Skeletal muscle tissue (tissue), 4 donors: Measurements from ENCODE around the gene KCNIP1. TPM values are rescaled to one million over a fixed set of nuclear protein-coding genes. Genes with fewer than 3 reads are reported as not detected.

ENCODE experiments used
- H3K27ac ChIP-seq: one replicate; pipeline ENCODE4 v1.7.0; 2013; ENCODE audit warnings: mild to moderate bottlenecking, low read depth, low read length, inconsistent platforms
- H3K27me3 ChIP-seq, 3 donors: one replicate each; pipeline ENCODE4 v1.7.0; 2013; ENCODE audit warnings: low read length in 3 of 3; ENCODE audit not compliant: control insufficient read depth in 3 of 3, insufficient read depth in 3 of 3
- H3K36me3 ChIP-seq, 3 donors: one replicate each; pipeline ENCODE4 v1.7.0; 2013; ENCODE audit warnings: low read length in 3 of 3; ENCODE audit not compliant: control insufficient read depth in 3 of 3, insufficient read depth in 3 of 3
- H3K4me1 ChIP-seq, 3 donors: one replicate each; pipeline ENCODE4 v1.7.0; 2013; ENCODE audit warnings: low read length in 3 of 3, mild to moderate bottlenecking in 3 of 3; ENCODE audit not compliant: control insufficient read depth in 3 of 3, insufficient read depth in 3 of 3
- H3K4me3 ChIP-seq, 3 donors: one replicate each; pipeline ENCODE4 v1.7.0; 2013; ENCODE audit warnings: low read length in 3 of 3
- H3K9ac ChIP-seq, 3 donors: one replicate each; pipeline ENCODE4 v1.7.0; 2013; ENCODE audit warnings: low read length in 3 of 3, mild to moderate bottlenecking in 3 of 3, moderate library complexity in 2 of 3, low read depth in 1 of 3
- H3K9me3 ChIP-seq, 3 donors: one replicate each; pipeline ENCODE4 v1.7.0; 2013; ENCODE audit warnings: low read length in 3 of 3; ENCODE audit not compliant: control insufficient read depth in 3 of 3
- total RNA-seq: library from RNA; depleted of rRNA; stranded (reverse); fragments of >200 nt; gene quantifications from one replicate; pipeline ENCODE4 v1.2.3, GENCODE V29; 2014
- donor health status: Osteomylitis.

KCNIP1 gene
- total RNA-seq, 1 donor from 2014 or later: 4.2 TPM

DNA sequence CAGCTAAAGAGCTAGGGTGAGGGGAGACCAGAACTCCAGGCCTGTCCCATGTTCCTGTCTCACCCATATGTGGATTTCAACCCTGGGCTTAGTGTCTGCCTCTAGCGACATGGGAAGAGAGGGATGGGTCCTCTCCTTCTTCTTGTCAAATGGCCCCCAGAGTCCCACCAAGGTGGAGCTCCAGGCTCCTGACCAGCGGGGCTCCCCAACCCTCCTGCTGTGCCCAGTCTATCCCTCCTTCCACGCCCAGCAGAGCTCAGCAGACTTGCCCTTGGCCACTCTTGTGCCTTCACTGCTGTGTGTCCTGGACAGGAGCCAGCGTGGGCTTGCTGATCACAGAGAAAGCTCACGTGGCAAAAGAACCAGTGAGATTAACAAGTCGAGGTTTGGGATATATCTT is 156.7 kb downstream of the KCNIP1 start:
- Histone ChIP-seq H3K36me3 (no peaks in the 10 kb centered on the region), H3K4me3 (no peak overlapping the region), H3K4me1 (no peaks in the 10 kb centered on the region), H3K9ac (no peak overlapping the region), H3K27ac (no peak overlapping the region), H3K27me3 (peaks cover 2 to 11% (median 7%) of the 10 kb centered on the region in 3 donors), H3K9me3 (no peaks in the 10 kb centered on the region)

DNA sequence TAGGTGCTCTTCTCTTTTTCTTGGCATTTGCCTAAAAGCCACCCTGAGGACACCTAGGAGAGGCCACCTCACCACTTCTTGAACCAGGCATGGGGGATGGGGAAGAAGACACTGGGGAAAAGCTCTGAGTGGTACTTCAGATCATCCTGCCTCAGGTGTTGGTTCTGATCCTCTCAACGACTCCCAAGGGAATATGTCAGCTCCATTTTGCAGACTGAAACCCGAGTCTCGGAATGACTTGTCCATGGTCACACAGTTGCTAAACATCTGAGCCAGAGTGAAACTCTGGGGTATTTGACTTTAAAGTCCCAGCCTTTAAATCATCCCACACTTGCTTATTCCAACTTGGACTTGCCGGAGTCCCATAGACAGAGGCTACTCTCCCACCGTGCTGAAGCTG is 159.1 kb downstream of the KCNIP1 start:
- peaks cover 2 to 6% (median 2%) of the 10 kb centered on the region in 3 donors for H3K27me3 ChIP-seq
- H3K9ac ChIP-seq: no peak overlapping the region
- H3K4me1 ChIP-seq: no peaks in the 10 kb centered on the region
- H3K36me3 ChIP-seq: no peaks in the 10 kb centered on the region
- no peaks in the 10 kb centered on the region for H3K9me3 ChIP-seq
- no peak overlapping the region for H3K4me3 ChIP-seq
- H3K27ac ChIP-seq: no peak overlapping the region

DNA sequence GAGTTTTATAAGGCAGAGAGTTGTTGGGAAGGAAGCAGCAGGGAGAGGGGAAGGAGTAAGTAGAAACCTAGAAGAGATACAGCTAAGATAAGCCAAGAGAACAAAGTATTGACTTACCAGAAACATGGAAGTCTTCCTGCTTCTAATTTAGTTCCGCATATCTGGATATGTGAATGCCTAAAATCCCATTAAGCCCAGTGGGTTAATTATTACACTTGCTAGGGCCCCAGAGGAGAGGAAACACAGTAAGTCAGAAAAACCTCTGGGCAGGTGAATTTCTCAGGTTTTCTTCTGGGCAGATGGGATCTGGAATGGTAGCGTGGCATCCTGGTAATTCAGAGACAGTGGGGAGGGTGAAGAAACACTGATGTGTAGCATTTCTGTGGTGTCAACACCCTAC is 175.0 kb downstream of the KCNIP1 start:
- H3K9ac ChIP-seq: no peak overlapping the region
- no peak overlapping the region for H3K4me3 ChIP-seq
- H3K27ac ChIP-seq: no peak overlapping the region
- peaks cover 0 to 2% (median 0%) of the 10 kb centered on the region in 3 donors for H3K4me1 ChIP-seq
- H3K9me3 ChIP-seq: no peaks in the 10 kb centered on the region
- no peaks in the 10 kb centered on the region for H3K36me3 ChIP-seq
- H3K27me3 ChIP-seq: peaks cover 13 to 21% (median 15%) of the 10 kb centered on the region in 3 donors

DNA sequence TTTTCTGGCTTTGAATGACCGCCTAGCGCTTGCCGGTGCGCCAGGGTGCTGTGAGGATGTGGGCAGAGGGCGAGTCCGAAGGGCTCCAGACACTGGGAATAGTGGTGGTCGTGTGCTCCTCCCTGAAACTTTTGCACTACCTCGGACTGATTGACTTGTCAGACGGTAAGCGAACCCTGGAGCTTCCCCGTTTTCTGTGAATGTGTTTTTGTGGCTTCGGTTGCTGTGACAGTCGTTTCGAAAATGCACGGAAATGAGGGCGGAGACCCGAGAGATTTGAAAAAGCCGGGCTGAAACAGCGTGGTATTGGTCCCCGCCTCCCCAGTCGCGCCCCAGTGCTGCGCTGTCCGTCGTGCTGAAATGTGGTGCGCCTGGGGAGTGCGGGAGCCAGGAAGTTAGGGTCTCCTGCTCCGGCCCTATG is 177.2 kb downstream of the KCNIP1 start:
- H3K9me3 ChIP-seq: no peaks in the 10 kb centered on the region
- H3K9ac ChIP-seq: no peak overlapping the region
- H3K27ac ChIP-seq: no peak overlapping the region
- peaks cover 0 to 2% (median 0%) of the 10 kb centered on the region in 3 donors for H3K4me1 ChIP-seq
- no peaks in the 10 kb centered on the region for H3K36me3 ChIP-seq
- no peak overlapping the region for H3K4me3 ChIP-seq
- H3K27me3 ChIP-seq: peaks cover 13 to 18% (median 15%) of the 10 kb centered on the region in 3 donors

DNA sequence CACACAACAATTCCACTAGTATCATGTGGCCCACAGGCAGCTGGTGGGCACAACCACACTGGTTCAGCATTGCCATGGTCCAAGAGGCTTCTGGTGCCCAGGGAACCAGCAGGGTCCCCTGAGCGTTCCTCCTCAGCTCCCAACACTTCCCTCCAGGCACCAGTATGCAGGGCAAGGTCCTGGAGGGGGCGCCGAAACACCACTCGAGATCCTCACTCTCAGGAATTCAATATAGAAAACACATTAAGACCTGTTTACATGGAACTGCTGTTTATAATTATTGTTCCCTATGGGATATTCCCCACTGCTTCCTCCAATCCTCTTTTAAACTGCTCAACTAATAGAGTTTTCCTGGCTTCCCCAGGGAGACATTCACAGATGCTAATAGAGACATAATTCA is 187.8 kb downstream of the KCNIP1 start:
- Histone ChIP-seq H3K9ac (no peak overlapping the region), H3K36me3 (no peaks in the 10 kb centered on the region), H3K27ac (no peak overlapping the region), H3K9me3 (no peaks in the 10 kb centered on the region), H3K4me1 (no peaks in the 10 kb centered on the region), H3K4me3 (no peak overlapping the region), H3K27me3 (peaks cover 11 to 23% (median 18%) of the 10 kb centered on the region in 3 donors)

DNA sequence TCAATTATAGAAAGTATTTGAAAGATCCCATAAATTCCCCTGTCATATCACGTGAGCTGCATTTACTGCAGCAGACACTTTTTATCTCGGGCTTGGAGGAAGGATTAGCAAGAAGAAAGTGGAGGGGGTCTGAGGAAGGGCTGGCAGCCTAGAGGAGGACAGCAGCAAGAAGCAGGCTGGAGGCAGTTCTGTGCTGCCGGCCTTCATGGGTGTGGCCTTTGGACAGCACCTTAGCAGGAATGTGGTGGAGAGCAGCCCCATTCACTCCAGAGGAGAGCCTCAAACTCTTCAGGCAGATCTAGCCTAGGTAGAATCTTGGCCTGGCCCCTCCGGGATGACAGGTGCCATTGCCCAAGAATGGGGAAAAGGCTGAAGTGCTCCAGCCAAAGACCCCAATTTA is 189.9 kb downstream of the KCNIP1 start:
- Histone ChIP-seq H3K9ac (no peak overlapping the region), H3K4me3 (no peak overlapping the region), H3K4me1 (no peaks in the 10 kb centered on the region), H3K27ac (no peak overlapping the region), H3K9me3 (no peaks in the 10 kb centered on the region), H3K27me3 (peaks cover 11 to 19% (median 18%) of the 10 kb centered on the region in 3 donors), H3K36me3 (no peaks in the 10 kb centered on the region)

DNA sequence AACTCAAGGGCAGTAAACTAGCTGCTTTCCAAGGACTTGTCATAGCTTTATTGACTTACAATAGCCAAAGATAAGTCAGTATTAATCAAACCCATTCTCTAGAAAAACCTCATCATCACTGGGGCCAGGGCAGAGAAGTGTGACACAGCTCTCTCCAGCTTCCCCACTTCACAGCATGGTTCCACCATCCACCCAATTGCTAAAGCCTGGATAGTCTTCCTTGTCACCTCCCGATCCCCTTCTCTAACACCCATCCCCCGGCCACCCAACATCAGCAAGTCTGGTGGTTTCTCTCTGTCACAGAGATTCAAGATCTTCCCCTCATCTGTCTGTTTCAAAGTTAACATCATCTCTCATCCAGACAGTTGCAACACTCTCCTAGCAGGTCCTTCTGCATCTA is 191.1 kb downstream of the KCNIP1 start:
- no peak overlapping the region for H3K4me3 ChIP-seq
- no peaks in the 10 kb centered on the region for H3K9me3 ChIP-seq

DNA sequence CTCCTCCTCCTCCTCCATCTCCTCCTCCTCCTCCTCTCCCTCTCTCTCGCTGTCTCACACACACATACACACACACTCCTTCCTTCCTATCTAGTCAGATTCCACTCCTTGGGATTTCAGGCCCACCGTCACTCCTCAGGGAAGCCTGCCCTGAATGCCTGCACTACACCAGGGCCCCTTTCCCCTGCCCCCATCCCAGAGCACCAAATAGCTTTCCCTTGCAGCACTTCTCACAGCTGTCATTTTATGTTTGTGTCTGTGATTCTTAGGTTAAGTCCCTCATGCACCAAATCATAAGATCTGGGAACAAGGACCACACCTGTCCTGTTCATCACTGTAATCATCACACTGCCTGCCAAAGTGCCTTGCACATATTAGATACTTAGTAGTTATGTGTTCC is 193.2 kb downstream of the KCNIP1 start:
- Histone ChIP-seq H3K9ac (no peak overlapping the region), H3K9me3 (no peaks in the 10 kb centered on the region), H3K4me3 (no peak overlapping the region), H3K27ac (no peak overlapping the region), H3K27me3 (peaks cover 8 to 24% (median 10%) of the 10 kb centered on the region in 3 donors), H3K36me3 (no peaks in the 10 kb centered on the region), H3K4me1 (no peaks in the 10 kb centered on the region)

More for the DNA sequence above, 191.1 kb downstream of the KCNIP1 start:
- Histone ChIP-seq H3K36me3 (no peaks in the 10 kb centered on the region), H3K27ac (no peak overlapping the region), H3K4me1 (no peaks in the 10 kb centered on the region), H3K9ac (no peak overlapping the region), H3K27me3 (peaks cover 11 to 22% (median 11%) of the 10 kb centered on the region in 3 donors)

DNA sequence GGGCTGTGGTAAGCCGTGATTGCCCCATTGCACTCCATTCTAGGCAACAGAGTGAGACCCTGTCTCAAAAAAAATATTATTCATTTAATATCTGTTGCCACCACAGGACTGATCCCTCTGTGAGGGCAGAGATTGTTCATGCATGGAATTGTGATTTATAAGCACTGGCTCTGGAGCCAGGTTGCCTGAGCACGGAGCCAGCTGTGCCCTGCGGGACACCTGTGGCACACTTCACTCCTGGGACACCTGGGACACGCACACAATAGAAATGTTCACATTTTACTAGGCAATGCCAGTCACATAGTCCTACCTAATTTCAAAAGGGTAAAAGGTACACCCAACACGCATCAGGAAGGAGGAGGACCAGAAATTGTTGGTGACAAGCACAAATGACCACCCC is 196.7 kb downstream of the KCNIP1 start:
- peaks cover 3 to 15% (median 3%) of the 10 kb centered on the region in 3 donors for H3K27me3 ChIP-seq
- no peaks in the 10 kb centered on the region for H3K4me1 ChIP-seq
- H3K27ac ChIP-seq: no peak overlapping the region
- no peak overlapping the region for H3K4me3 ChIP-seq
- no peak overlapping the region for H3K9ac ChIP-seq
- H3K9me3 ChIP-seq: no peaks in the 10 kb centered on the region
- no peaks in the 10 kb centered on the region for H3K36me3 ChIP-seq

DNA sequence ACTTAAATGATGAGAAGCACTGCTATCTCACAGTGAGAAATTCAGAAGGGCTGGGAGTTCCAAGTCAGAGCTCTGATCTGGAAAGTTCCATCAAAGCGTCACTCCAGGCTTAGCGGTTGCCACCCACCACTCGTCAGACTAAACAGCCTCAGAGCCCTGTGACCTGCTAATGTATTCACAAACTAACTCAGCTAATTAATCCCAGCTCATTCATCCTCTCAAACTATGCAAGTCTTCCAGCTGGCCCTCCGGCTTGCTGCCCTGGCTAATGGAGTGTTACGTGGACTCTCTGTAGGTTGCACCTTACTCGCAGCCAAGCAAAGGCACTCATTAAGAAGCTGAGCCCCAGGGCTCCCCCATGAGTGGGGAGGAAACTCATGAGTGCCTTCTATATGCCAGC is 197.5 kb downstream of the KCNIP1 start:
- Histone ChIP-seq H3K27me3 (peaks cover 3 to 15% (median 8%) of the 10 kb centered on the region in 3 donors), H3K4me3 (no peak overlapping the region), H3K9me3 (no peaks in the 10 kb centered on the region), H3K9ac (no peak overlapping the region), H3K4me1 (no peaks in the 10 kb centered on the region), H3K36me3 (no peaks in the 10 kb centered on the region), H3K27ac (no peak overlapping the region)
